Panc1 (cell line): ENCODE data around the gene ANTXR2. TPM values are rescaled to one million over a fixed set of nuclear protein-coding genes. Genes with fewer than 3 reads are reported as not detected.

Experiments used
- ATAC-seq: fragments of 200-7000 bp; cut with Tn5 transposase; 2 replicates; pipeline ENCODE4 v1.9.1; 2020; ENCODE audit warnings: mild to moderate bottlenecking, moderate library complexity
- BruUV-seq: library from RNA; stranded (reverse); fragments of 400-500 nt; replicated peaks from 2 replicates; lab custom pipeline; 2021; lab: Mats Ljungman, UMichigan
- CTCF ChIA-PET: fragments of 300-600 bp; sonication (Branson Sonifier 250); formaldehyde crosslinking; loops from one replicate; lab custom pipeline; 2022; ENCODE audit warnings: antibody characterized with exemption; lab: Charles Lee
- POLR2A ChIA-PET: fragments of 300-600 bp; sonication (Branson Sonifier 250); formaldehyde crosslinking; loops from one replicate; lab custom pipeline; 2022; ENCODE audit warnings: antibody characterized with exemption; lab: Charles Lee
- DNase-seq: peaks from one replicate; pipeline ENCODE4 v3.0.0-alpha.2; 2010; ENCODE audit warnings: low read depth, low spot score
- H3K27ac ChIP-seq: 2 replicates; pipeline ENCODE4 v1.5.1; 2011; ENCODE audit warnings: mild to moderate bottlenecking, low read length, inconsistent platforms
- H3K27me3 ChIP-seq: fragments of 200-500 bp; sonication (Bioruptor generic); 2 replicates; pipeline ENCODE4 v1.6.0; 2014; ENCODE audit warnings: low read length, inconsistent platforms; ENCODE audit not compliant: control insufficient read depth, insufficient read depth
- H3K36me3 ChIP-seq: fragments of 200-500 bp; sonication (Bioruptor generic); 2 replicates; pipeline ENCODE4 v1.5.1; 2014; ENCODE audit warnings: inconsistent platforms, mild to moderate bottlenecking, low read length, moderate library complexity; ENCODE audit not compliant: control insufficient read depth, insufficient read depth
- H3K4me1 ChIP-seq: 2 replicates; pipeline ENCODE4 v1.5.1; 2011; ENCODE audit warnings: inconsistent platforms, mild to moderate bottlenecking, low read length, moderate library complexity; ENCODE audit not compliant: control insufficient read depth, insufficient read depth
- H3K4me3 ChIP-seq, 2 experiments: 2 replicates each; pipeline ENCODE4 v1.5.1; 2011 to 2012; ENCODE audit warnings: low read depth in 2 of 2, low read length in 2 of 2, mild to moderate bottlenecking in 2 of 2, inconsistent platforms in 1 of 2, moderate library complexity in 1 of 2
- H3K9me3 ChIP-seq: fragments of 200-500 bp; sonication (Bioruptor generic); 2 replicates; pipeline ENCODE4 v1.5.1; 2014; ENCODE audit warnings: low read depth, mild to moderate bottlenecking, inconsistent platforms, low read length, moderate library complexity; ENCODE audit not compliant: control insufficient read depth, insufficient read depth
- CTCF ChIP-seq: fragments of 450-650 bp; IDR thresholded peaks from 2 replicates; pipeline ENCODE4 v1.5.1; 2017; ENCODE audit warnings: mild to moderate bottlenecking
- POLR2AphosphoS5 ChIP-seq: IDR thresholded peaks from 2 replicates; pipeline ENCODE4 v1.6.1; 2012; ENCODE audit warnings: mild to moderate bottlenecking, low read depth, low read length, moderate library complexity
- REST ChIP-seq, 2 experiments: IDR thresholded peaks; 2 replicates each; pipeline ENCODE4 v1.6.1; 2011 to 2012; ENCODE audit warnings: low read depth in 2 of 2, control low read depth in 1 of 2, low read length in 1 of 2, mild to moderate bottlenecking in 1 of 2, moderate library complexity in 1 of 2; ENCODE audit not compliant: insufficient read depth in 1 of 2
- SIN3A ChIP-seq: IDR thresholded peaks from 2 replicates; pipeline ENCODE4 v1.6.1; 2012; ENCODE audit warnings: low read depth, mild to moderate bottlenecking, low read length, moderate library complexity, borderline replicate concordance; ENCODE audit not compliant: insufficient read depth
- TCF7L2 ChIP-seq: IDR thresholded peaks from 2 replicates; pipeline ENCODE4 v1.6.1; 2011; ENCODE audit warnings: mild to moderate bottlenecking, low read depth, low read length, inconsistent platforms
- in situ Hi-C: cut with HindIII; loops from 2 replicates; pipeline ENCODE4 v1.10.0; 2016; ENCODE audit warnings: low sequenced_read_pairs, low pct_unique_long_range_greater_than_20kb
- intact Hi-C: fragments of 100-400 bp; cut with micrococcal nuclease; formaldehyde crosslinking; loops from one replicate; pipeline ENCODE4 v1.10.0; 2022; ENCODE audit not compliant: unreplicated experiment
- total RNA-seq: library from RNA; stranded (reverse); gene quantifications from one replicate; pipeline ENCODE4 v1.2.1, GENCODE V29; 2021; ENCODE audit not compliant: unreplicated experiment

The ANTXR2 gene
- total RNA-seq, 1 experiment from 2014 or later = 27.8 TPM

GRCh38 chr4:80098635-80099034 lies 25.6 kb upstream of the ANTXR2 start:
- ATAC-seq = no peak
- TF ChIP-seq SIN3A (no peak), TCF7L2 (no peak), POLR2AphosphoS5 (no peak), REST (IDR thresholded peaks at IDR 0.05; ENCODE audit: insufficient read depth in 1 of 2, low read depth in 2 of 2, low read length in 1 of 2) (no peak), CTCF (no peak)
- no peaks in the 10 kb centered on the region for H3K9me3 ChIP-seq
- ChIA-PET CTCF (no interaction called here), POLR2A (no interaction called here)
- no peaks in the 10 kb centered on the region for H3K27me3 ChIP-seq
- BruUV-seq = no TSS peak
- H3K27ac ChIP-seq = no peak overlapping the region
- H3K36me3 ChIP-seq = no peaks in the 10 kb centered on the region
- no peaks in the 10 kb centered on the region for H3K4me1 ChIP-seq
- intact Hi-C loops = no loop called here
- in situ Hi-C loops = no loop called here
- DNase-seq = no peak
- no peak overlapping the region for H3K4me3 ChIP-seq

GRCh38 chr4:80097400-80098177 lies 24.6 kb upstream of the ANTXR2 start:
- H3K9me3 ChIP-seq = no peaks in the 10 kb centered on the region
- ChIA-PET CTCF (no interaction called here), POLR2A (no interaction called here)
- H3K27me3 ChIP-seq = no peaks in the 10 kb centered on the region
- ATAC-seq (peak; percentile 40; the same call in 1 of the 2 replicates), DNase-seq (no peak)
- intact Hi-C loops = no loop called here
- no TSS peak for BruUV-seq
- in situ Hi-C loops = no loop called here
- no peak overlapping the region for H3K4me3 ChIP-seq
- TF ChIP-seq POLR2AphosphoS5 (no peak), CTCF (no peak)
- H3K27ac ChIP-seq = no peak overlapping the region
- no peaks in the 10 kb centered on the region for H3K4me1 ChIP-seq
- no peaks in the 10 kb centered on the region for H3K36me3 ChIP-seq
